Activated T-helper 17 cell treated with anti-CD3 and anti-CD28 coated beads, Interleukin-2, amount 50 U/mL, for 72 hours (primary cell): ENCODE results near the gene KREMEN1. TPM values are rescaled to one million over a fixed set of nuclear protein-coding genes. Genes with fewer than 3 reads are reported as not detected.

Experiments
- ATAC-seq: fragments of 150-1000 bp; cut with Tn5 transposase; replicated peaks from 2 replicates; pipeline ENCODE4 v1.10.0; 2021; ENCODE audit warnings: mild to moderate bottlenecking, moderate library complexity
- H3K27ac Mint-ChIP-seq: one replicate; pipeline ENCODE4 v1.8.0; 2022; ENCODE audit warnings: mixed read lengths
- H3K27me3 Mint-ChIP-seq: one replicate; pipeline ENCODE4 v1.8.0; 2022; ENCODE audit warnings: mixed read lengths
- H3K36me3 Mint-ChIP-seq: one replicate; pipeline ENCODE4 v1.8.0; 2022; ENCODE audit warnings: low read depth, mild to moderate bottlenecking, mixed read lengths
- H3K4me1 Mint-ChIP-seq: one replicate; pipeline ENCODE4 v1.8.0; 2022; ENCODE audit warnings: mixed read lengths
- H3K4me3 Mint-ChIP-seq: one replicate; pipeline ENCODE4 v1.8.0; 2022; ENCODE audit warnings: mild to moderate bottlenecking, mixed read lengths
- H3K9me3 Mint-ChIP-seq: one replicate; pipeline ENCODE4 v1.8.0; 2022; ENCODE audit warnings: mixed read lengths
- total RNA-seq, 2 donors: library from RNA; stranded (reverse); gene quantifications; one replicate each; pipeline ENCODE4 v1.2.3, GENCODE V29; 2022

KREMEN1 gene
- total RNA-seq, 2 donors from 2014 or later: 0.40 TPM; not detected in 1

DNA sequence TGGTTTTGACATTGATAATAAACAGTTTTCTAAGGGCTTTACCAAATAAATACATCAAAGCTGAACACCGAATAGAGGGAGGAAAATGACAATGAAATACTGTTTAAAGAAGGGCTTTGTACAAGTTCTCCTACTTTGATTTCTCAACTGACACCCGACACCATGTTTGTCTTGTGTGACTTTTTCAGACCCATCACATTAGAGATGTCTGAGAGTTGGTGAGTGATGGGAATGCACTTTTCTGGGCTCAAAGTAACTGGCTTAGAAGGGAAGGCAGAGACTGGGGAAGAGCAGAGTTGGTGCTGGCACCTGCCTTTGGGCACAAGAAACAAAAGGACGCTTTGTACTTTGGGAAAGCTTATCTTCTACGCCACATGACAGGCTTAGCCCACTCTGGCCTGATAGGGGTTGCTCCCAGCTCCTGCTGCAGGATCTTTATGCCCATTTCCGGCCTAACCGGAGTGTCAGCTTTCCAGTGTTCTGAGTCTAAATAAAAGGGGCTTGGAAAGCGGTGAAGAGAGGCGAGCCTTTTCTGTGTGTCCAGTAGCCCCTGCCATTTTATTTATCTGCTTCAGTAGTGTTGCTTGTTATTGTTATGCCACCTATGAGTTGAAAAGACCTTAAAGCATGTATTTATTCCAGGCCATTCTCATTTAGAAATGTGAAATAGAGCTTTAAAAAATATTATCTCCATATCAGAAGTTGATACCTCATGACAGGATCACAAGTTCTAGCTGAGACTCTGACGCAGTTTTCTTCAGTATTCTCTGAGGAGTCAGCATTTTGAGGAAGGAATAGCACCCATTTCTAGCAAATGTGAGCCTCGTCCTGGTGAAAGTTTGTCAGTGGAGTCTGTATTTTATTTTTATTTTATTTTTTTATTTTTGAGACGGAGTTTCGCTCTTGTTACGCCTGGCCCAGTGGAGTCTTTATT is 24.2 kb downstream of the KREMEN1 start:
- peaks cover 2% of the 10 kb centered on the region for H3K27me3 Mint-ChIP-seq
- no peaks in the 10 kb centered on the region for H3K9me3 Mint-ChIP-seq
- no peak overlapping the region for H3K4me3 Mint-ChIP-seq
- H3K27ac Mint-ChIP-seq: no peak overlapping the region
- H3K4me1 Mint-ChIP-seq: no peaks in the 10 kb centered on the region
- no peak for ATAC-seq
- H3K36me3 Mint-ChIP-seq: no peaks in the 10 kb centered on the region

DNA sequence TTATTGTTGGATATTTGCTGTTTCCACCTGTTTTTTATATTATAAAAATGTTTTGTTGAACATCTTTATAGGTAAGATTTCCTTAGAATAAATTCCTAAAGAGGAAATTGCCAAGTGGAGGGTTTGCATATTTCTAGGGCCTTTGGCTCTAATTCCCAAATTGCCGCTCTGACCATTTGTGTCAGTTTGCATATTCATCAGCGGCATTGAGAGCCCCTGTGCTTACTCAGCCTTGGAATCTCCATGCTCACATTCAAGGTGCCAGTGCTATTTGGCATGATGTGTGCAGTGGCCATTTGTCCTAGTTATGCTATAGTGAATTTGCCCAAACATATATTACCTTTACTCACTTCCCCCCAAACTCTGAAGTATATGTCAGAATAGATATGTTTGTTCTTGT is 25.5 kb downstream of the KREMEN1 start:
- no peak for ATAC-seq
- no peak overlapping the region for H3K4me3 Mint-ChIP-seq
- H3K36me3 Mint-ChIP-seq: no peaks in the 10 kb centered on the region
- no peak overlapping the region for H3K27ac Mint-ChIP-seq
- H3K27me3 Mint-ChIP-seq: no peaks in the 10 kb centered on the region
- H3K9me3 Mint-ChIP-seq: no peaks in the 10 kb centered on the region
- H3K4me1 Mint-ChIP-seq: no peaks in the 10 kb centered on the region

DNA sequence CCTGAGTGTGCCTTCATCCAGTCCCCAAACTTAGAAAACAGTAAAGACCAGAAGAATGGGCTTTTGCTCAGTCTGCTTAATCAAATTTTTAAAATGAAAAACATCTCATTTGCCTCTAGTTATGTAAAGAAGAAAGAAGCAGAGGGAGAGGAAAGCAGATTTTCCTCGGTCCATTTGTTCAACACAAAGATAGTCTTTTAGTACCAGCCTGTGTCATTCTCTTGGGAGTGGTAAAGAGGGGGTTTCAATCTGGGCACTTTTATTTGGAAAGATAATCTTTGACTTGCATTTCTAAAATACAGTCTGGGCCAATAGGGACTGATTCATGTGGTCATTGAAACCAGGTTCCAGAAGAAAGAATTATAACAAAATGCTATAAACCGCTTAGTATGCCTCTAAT is 29.5 kb downstream of the KREMEN1 start:
- no peaks in the 10 kb centered on the region for H3K27me3 Mint-ChIP-seq
- no peak overlapping the region for H3K27ac Mint-ChIP-seq
- H3K36me3 Mint-ChIP-seq: no peaks in the 10 kb centered on the region
- no peak for ATAC-seq
- H3K4me1 Mint-ChIP-seq: no peaks in the 10 kb centered on the region
- no peaks in the 10 kb centered on the region for H3K9me3 Mint-ChIP-seq
- H3K4me3 Mint-ChIP-seq: no peak overlapping the region

DNA sequence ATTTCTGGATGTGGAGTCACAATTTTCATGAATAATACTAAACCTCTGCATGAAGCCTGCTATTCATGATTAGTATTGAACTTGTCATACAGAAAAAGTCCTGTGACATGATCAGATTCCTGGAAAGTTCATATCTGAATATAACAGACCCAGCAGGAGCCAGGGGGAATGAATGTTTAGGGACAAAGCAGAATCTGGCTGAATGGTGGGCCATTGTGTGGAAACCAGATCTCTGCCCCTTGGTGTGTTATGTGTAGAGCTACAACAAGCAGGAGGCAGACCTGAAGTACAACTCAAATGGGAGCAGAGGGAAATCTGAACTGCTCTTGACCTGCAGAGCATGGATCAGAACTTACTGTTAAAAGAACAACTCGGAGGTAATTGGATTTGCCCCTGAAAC is 30.3 kb downstream of the KREMEN1 start:
- ATAC-seq: no peak
- Mint-ChIP-seq H3K4me3 (no peak overlapping the region), H3K36me3 (no peaks in the 10 kb centered on the region), H3K4me1 (no peaks in the 10 kb centered on the region), H3K27me3 (no peaks in the 10 kb centered on the region), H3K27ac (no peak overlapping the region), H3K9me3 (no peaks in the 10 kb centered on the region)

DNA sequence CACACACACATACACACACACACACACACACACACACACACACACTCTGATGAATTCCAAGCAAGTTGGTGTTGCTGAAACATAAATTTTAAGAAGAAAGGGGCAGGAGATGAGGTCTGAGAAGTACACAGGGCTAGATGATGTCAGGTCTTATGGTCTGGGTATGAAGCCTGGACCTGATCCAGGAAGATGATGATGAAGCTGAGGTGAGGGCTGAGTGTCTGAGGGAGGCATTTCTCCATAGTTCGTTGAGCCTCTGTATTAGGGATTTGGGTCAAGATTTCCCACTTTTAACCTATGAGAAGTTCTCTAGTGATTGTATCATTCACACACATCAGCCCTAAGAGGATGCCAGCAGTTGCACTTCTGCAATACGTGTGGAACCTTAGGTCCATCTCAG is 32.6 kb downstream of the KREMEN1 start:
- no peak for ATAC-seq
- no peaks in the 10 kb centered on the region for H3K4me1 Mint-ChIP-seq
- no peaks in the 10 kb centered on the region for H3K9me3 Mint-ChIP-seq
- no peaks in the 10 kb centered on the region for H3K36me3 Mint-ChIP-seq
- H3K27me3 Mint-ChIP-seq: peaks cover 8% of the 10 kb centered on the region
- H3K4me3 Mint-ChIP-seq: no peak overlapping the region
- no peak overlapping the region for H3K27ac Mint-ChIP-seq

DNA sequence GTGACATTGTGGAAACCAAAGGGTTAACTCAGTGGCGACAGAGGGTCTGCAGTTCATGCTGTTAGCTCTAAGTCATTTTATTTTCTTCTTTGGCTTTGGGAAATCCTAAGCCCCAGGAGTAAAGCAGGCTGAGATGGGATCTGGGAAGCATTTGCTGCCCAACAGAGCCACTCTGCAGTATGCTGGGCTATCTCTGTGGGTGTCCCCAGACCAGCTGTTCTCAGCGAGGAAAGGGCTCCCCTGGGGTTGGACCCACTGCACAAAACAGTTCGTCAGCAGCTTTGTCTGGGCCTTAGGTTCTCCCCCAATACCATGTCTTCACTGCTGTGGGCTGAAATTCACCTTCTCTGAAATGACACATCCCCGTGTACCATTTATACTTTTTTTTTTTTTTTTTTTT is 34.0 kb downstream of the KREMEN1 start:
- Mint-ChIP-seq H3K27me3 (peaks cover 13% of the 10 kb centered on the region), H3K4me1 (no peaks in the 10 kb centered on the region), H3K4me3 (no peak overlapping the region), H3K9me3 (no peaks in the 10 kb centered on the region), H3K36me3 (no peaks in the 10 kb centered on the region), H3K27ac (no peak overlapping the region)
- no peak for ATAC-seq

DNA sequence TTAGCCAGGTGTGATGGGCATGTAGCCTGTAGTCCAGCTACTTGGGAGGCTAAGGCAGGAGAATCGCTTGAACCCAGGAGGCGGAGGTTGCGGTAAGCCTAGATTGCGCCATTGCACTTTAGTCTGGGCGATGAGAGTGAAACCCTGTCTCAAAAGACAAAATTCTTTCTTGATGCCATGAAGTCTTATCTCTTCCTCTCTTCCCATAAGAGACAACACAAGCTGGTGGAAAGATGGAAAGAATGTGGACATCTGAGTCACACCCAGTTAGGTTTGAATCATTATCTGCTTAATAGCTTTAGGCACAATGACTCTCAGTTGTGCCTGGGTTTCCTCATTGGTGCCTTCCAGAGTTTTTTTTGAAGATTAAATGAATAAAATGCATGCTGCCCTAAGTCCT is 35.3 kb downstream of the KREMEN1 start:
- Mint-ChIP-seq H3K27ac (no peak overlapping the region), H3K4me1 (no peaks in the 10 kb centered on the region), H3K4me3 (no peak overlapping the region), H3K36me3 (no peaks in the 10 kb centered on the region), H3K9me3 (no peaks in the 10 kb centered on the region), H3K27me3 (peaks cover 16% of the 10 kb centered on the region)
- ATAC-seq: no peak

DNA sequence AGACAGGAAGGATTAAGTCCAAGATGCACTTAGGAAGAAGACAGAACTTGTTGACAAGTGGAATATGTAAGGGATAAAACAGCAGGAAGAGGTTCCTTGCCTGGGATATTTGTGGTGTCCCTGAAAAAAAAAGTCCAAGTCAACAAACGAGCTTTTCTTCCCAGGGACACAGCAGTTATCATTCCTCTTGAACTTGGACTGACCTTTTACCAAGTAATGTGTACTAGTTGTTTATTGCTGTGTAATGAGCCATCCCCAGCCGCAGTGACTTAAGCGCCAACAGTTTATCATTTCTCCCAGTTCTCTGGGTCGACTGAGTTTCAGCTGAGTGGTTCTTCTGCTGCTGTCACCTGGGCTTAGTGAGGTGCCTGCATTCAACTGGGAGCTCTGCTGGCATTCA is 37.0 kb downstream of the KREMEN1 start:
- no peak for ATAC-seq
- Mint-ChIP-seq H3K4me3 (no peak overlapping the region), H3K36me3 (no peaks in the 10 kb centered on the region), H3K9me3 (no peaks in the 10 kb centered on the region), H3K4me1 (no peaks in the 10 kb centered on the region), H3K27ac (no peak overlapping the region), H3K27me3 (peaks cover 23% of the 10 kb centered on the region)

DNA sequence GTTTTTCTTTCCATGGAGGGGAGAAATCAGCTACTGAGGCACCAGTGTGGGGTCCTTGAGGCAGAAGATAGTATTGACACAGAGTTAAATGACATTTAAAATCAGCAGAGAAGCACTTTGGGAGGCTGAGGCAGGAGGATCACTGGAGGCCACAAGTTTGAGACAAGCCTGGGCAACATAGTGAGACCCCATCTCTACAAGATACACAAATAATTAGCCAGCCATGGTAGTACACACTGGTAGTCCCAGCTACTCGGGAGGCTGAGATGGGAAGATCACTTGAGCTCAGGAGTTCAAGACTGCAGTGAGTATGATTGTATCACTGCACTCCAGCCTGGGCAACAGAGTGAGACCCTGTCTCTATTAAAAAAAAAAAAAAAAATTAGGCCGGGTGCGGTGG is 38.1 kb downstream of the KREMEN1 start:
- no peaks in the 10 kb centered on the region for H3K9me3 Mint-ChIP-seq
- ATAC-seq: no peak
- no peak overlapping the region for H3K27ac Mint-ChIP-seq
- no peaks in the 10 kb centered on the region for H3K4me1 Mint-ChIP-seq
- H3K4me3 Mint-ChIP-seq: no peak overlapping the region
- H3K27me3 Mint-ChIP-seq: peaks cover 32% of the 10 kb centered on the region
- H3K36me3 Mint-ChIP-seq: no peaks in the 10 kb centered on the region

DNA sequence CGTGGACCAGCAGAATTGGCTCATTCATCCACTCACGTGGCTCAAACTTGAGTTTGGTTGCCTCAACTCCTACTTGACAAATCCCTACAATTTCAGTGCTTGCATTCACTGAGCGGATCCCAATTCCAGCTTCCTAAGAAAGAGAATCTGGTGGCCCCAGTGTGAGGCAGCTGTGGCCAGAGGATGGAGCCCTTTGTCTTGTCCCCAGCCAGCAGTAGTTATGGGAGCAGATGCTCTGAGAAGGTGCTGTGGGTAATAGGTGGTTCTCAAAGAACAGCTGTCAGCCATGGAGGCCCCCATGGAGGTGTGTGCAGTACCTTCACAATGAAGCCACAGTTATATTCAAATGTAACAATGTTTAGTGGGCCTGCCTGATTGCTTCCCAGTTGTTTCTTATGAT is 39.3 kb downstream of the KREMEN1 start:
- Mint-ChIP-seq H3K36me3 (no peaks in the 10 kb centered on the region), H3K27me3 (peaks cover 40% of the 10 kb centered on the region)

DNA sequence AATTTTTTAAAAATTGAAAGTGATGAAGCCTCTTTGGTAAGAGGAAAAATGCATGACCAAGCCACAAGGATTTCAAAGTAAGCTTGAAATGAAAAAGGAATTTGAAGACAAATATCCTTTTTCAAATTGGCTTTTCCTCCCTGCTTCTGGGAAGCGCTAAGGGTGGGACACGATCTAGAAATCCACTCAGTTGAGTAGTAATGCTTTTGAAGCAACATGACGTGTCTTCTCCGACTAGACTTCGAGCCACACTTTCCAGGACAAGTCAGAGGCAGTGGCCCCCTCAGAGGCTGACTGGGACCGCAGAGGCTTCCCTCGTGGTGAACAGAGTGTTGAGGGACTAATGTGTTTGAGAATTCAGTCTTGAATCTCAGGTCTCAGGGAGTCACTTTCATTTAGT is 39.8 kb downstream of the KREMEN1 start:
- Mint-ChIP-seq H3K9me3 (no peaks in the 10 kb centered on the region), H3K4me3 (no peak overlapping the region)

More for the DNA sequence above, 39.3 kb downstream of the KREMEN1 start:
- Mint-ChIP-seq H3K4me1 (no peaks in the 10 kb centered on the region), H3K4me3 (no peak overlapping the region), H3K27ac (no peak overlapping the region), H3K9me3 (no peaks in the 10 kb centered on the region)
- ATAC-seq: no peak

DNA sequence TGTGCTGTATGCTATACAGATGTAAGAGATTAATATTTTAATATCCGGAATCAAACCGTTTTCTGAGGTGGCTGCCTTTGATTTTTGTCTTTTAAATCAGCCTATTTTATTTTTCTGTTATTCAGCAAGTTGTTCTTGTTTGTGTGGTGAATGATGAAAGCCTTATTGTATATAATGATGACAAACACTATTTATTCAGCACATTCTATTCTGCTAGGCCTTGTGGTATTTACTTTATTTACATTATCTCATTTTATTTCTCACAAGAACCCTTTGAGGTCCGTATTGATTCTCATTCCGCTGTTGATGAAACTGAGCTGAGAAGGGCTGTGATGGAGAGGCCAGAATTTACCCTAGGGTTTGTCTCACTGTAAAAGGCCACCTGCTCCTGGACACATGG is 40.5 kb downstream of the KREMEN1 start:
- no peak for ATAC-seq
- Mint-ChIP-seq H3K27me3 (peaks cover 45% of the 10 kb centered on the region), H3K27ac (no peak overlapping the region), H3K4me3 (no peak overlapping the region), H3K4me1 (no peaks in the 10 kb centered on the region), H3K9me3 (no peaks in the 10 kb centered on the region), H3K36me3 (no peaks in the 10 kb centered on the region)

More for the DNA sequence above, 39.8 kb downstream of the KREMEN1 start:
- Mint-ChIP-seq H3K4me1 (no peaks in the 10 kb centered on the region), H3K27me3 (peaks cover 40% of the 10 kb centered on the region), H3K27ac (no peak overlapping the region), H3K36me3 (no peaks in the 10 kb centered on the region)
- no peak for ATAC-seq

DNA sequence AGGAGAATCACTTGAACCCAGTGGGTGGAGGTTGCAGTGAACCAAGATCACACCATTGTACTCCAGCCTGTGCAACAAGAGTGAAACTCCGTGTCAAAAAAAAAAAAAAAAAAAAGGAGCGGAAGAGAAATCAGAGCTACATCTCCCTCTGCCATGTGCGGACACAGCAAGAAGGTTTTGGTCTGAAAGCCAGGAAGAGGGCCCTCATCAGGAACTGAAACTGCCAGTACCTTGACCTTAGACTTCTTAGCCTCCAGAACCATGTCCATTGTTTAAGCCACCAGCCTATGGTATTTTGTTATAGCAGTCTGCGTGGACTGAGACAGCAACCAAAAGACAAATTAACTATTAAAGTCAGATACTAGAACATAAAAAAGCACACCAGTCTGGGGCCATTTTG is 41.6 kb downstream of the KREMEN1 start:
- no peak overlapping the region for H3K4me3 Mint-ChIP-seq
- H3K36me3 Mint-ChIP-seq: no peaks in the 10 kb centered on the region
- H3K9me3 Mint-ChIP-seq: no peaks in the 10 kb centered on the region
- H3K27ac Mint-ChIP-seq: no peak overlapping the region
- H3K4me1 Mint-ChIP-seq: no peaks in the 10 kb centered on the region
- peaks cover 43% of the 10 kb centered on the region for H3K27me3 Mint-ChIP-seq
- no peak for ATAC-seq

DNA sequence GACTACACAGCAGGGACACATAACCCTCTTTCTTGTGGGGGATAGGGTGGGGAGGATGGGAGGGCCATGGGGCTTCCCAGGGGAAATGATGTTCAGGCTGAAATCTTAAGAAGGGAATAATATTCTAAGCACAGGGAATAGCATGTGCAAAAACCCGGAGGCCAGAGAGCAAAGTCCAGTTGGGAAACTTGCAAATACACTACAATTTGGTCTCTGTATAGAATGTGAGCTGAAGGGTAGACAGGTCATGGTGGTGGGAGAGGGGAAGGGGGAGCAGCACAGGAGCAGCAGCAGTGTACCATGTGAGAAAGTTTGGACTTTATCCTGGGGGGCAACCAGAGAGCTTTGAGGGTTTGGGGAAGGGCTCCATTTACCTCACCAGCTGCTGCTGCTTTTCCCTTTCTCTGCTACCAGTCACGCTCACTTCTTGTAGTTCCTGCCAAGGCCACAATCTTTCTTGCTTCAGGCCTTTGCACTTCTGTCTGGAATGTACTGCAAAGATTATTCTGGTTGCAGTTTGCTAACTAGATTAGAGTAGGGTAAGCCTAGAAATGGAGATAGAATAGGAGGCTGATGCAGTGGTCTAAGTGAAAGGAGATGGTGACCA is 43.0 kb downstream of the KREMEN1 start:
- peaks cover 4% of the 10 kb centered on the region for H3K9me3 Mint-ChIP-seq
- H3K36me3 Mint-ChIP-seq: no peaks in the 10 kb centered on the region
- peaks cover 44% of the 10 kb centered on the region for H3K27me3 Mint-ChIP-seq
- no peak overlapping the region for H3K27ac Mint-ChIP-seq
- no peak for ATAC-seq
- peaks cover 5% of the 10 kb centered on the region for H3K4me1 Mint-ChIP-seq
- no peak overlapping the region for H3K4me3 Mint-ChIP-seq

DNA sequence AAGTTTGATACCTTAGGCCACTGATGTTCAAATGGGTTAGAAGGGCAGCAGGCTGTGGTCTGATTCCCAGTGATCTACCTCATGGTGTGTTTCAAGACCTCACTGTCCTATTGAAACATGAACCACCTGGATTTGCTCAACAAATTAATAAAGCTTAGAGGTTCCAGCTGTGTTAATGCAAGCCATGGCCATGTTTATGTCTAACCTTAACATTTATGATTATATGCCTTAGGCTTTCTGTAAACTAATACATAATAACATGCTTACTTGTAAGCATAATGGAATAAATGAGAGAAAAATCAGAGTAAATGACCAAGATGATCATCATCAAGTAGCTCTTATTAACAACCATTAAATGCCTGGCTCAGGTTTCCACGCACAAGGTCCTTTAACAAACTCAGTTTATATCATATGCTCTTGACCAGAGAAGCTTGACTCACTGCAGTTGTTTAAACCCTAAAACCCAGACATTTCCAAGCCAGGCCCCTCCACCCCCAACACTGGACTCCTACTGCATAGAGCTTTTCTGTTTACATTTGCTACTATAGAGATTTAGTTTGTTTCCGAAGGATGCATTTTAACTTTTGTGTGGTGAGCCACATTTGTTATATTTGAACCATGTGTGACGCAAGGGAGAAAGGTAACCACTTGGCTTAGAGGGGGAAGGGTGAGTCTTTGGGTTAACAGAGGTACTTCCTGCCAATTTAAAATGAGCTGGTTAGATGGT is 43.7 kb downstream of the KREMEN1 start:
- Mint-ChIP-seq H3K9me3 (peaks cover 4% of the 10 kb centered on the region), H3K4me1 (peaks cover 5% of the 10 kb centered on the region), H3K27me3 (peaks cover 43% of the 10 kb centered on the region), H3K4me3 (no peak overlapping the region), H3K36me3 (no peaks in the 10 kb centered on the region), H3K27ac (no peak overlapping the region)
- ATAC-seq: no peak
